GM18517 (cell line): ENCODE data around the gene WDR62.
"Not testable (repeated sequence)": the region's sequence is repeated elsewhere in the genome, so short reads cannot be mapped to it uniquely, and the experiment has no call there.

Experiments
- ATAC-seq: cut with Tn5 transposase; IDR thresholded peaks from one replicate; pipeline ENCODE4 v1.9.1; 2021; ENCODE audit warnings: mild to moderate bottlenecking, moderate library complexity; ENCODE audit not compliant: unreplicated experiment

WDR62 gene

DNA sequence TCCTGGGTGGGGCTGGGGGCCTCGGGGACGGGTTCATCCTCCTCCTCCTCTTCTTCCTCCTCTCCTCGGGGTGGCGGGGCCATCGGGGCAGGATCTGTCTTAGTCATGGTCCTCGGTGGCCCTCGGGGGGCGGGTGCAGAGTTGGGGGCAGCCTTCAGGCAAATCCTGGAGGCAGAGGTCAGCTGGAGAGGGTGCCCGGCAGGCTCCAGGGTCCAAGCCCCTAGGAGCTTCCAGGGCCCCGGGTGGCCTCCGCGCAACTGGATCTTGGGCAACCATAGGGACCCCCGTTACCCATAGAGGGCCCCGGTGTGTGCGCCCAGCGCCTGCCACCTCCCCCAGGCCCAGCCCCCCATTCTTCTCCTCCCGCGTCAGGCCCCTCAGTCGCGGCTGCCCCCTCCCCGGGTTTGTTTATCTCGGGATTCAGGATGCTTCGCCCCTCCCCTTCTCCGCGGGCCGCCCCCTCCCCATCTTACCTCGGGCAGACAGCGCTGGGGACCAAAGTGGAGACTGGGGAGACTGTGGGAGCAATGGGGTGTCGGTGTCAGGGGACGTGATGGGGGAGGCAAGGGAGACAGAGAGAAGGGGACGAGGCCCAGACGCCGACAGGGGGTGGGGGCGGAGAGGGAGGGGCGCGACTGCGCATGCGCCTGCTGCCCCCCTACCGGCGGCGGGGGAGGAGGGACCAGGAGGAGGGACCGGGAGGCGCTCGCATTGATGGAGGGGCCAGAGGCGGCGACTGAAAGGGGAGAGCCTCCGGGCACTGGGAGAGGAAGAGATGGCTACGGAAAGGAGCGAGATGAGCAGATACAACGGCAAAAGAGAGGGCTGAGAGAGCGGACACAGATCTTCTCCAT, 22.2 kb upstream of the WDR62 start, which contains the start of gene CLIP3:
Gene CLIP3 (minus strand): TSS at position 623 of the 854 bp plus-strand sequence. CDS start 516 bp downstream, at position 107.
- no peak for ATAC-seq

DNA sequence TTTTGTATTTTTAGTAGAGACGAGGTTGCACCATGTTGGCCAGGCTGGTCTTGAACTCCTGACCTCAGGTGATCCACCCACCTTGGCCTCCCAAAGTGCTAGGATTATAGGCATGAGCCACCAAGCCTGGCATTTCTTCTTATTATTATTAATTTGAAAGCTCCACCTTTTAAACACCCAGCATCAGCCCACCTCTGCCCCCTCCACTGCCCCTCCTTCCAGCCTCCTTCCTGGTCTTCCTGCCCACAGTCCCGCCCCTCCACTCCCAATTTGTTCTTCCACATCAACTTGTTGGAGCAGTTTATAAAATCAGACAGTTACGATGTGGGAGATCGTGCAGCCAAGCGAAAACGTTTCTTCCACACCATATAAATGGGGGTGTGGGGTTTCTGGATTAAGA, 14.2 kb upstream of the WDR62 start:
- no peak for ATAC-seq

DNA sequence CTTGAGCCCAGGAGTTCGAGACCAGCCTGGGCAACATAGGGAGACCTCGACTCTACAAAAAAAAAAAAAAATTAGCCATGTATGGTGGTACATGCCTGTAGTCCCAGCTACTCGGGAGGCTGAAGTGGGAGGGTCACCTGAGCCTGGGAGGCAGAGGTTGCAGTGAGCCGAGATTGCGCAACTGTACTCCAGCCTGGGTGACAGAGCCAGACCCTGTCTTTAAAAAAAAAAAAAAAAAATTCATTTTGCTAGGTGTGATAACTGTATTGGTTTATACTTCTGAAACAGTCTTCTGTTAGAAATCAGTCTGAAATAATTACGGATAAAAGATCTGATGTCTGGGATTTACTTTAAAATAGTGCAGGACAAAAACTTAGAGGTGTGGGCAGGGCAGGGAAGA, 13.6 kb upstream of the WDR62 start:
- ATAC-seq: not testable (repeated sequence)

DNA sequence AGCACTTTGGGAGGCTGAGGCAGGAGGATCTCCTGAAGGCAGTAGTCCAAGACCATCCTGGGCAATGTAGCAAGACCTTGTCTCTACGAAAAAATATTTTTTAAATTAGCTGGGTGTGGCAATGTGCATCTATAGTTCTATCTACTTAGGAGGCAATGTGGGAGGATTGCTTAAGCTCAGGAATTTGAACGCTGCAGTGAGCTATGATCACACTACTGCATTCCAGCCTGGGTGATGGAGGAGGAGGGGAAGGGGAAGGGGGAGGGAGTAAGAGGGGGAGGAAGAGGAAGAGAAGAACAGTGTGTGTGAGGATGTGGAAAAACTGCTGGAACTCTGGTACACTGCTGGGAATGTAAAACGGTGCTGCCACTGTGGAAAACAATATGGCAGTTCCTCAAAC, 12.9 kb upstream of the WDR62 start:
- no peak for ATAC-seq

DNA sequence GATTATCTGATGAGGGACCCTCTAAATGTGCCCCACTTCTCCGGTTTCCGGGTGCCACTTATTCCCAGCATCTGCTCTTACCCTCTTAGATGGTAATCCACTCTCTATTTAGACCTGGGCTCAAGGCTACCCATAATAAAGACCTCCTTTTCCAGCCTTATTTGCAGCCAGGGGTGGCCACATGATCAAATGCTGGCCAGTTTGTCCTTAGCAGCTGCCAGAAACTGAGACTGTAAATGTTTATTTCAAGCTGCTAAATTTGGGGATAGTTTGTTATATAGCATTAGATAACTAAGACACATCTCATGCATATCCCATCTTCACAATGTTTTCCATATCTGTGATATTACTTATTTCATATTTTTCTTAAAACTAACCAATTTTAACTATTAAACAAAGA, 10.7 kb upstream of the WDR62 start:
- no peak for ATAC-seq

DNA sequence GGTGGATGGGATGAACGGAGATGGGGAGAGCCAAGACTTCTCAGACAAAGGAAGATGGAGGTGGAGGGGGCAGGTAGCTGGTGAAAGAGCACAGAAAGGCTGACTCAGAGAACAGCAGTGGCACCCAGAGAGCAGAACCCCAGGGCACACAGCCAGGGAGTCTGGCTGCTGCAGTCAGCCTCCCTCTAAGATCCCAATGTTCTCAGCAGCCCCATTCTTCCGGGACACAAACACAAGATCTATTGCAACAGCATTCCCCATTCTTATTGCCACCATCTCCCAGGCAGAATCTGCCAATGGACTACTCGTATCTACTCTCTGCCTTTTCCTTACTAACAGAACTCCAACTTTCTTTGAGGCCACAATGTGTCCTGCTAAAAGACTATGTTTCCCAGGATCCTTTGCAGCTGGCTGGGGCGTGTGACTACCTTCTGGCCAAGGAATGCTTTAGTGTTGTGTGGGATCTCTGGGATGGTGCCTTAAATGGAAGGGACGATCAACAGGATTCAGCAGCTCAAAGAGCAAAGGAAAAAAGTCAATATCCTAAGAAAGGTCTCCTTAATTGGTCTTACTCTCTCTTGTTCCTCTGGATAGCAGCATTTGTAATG, 8.2 kb upstream of the WDR62 start:
- no peak for ATAC-seq

DNA sequence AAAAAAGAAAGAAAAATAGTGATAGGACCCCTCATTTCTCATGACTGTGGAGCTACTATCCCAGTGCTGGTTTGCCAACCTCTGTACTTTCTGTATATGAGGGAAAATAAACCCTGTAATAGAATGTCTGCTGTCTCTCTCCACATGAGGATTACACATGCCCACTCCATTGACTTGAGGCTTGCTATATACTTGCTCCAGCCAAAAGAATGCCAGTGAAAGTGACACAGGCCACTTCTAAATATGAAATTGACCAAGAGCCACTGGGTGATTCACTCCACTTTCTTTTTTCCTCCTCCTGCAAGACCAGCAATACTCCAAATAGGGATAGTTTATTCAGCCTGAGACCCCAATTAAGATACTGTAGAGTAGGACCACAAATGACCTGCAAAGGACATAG, 6.9 kb upstream of the WDR62 start:
- ATAC-seq: no peak

DNA sequence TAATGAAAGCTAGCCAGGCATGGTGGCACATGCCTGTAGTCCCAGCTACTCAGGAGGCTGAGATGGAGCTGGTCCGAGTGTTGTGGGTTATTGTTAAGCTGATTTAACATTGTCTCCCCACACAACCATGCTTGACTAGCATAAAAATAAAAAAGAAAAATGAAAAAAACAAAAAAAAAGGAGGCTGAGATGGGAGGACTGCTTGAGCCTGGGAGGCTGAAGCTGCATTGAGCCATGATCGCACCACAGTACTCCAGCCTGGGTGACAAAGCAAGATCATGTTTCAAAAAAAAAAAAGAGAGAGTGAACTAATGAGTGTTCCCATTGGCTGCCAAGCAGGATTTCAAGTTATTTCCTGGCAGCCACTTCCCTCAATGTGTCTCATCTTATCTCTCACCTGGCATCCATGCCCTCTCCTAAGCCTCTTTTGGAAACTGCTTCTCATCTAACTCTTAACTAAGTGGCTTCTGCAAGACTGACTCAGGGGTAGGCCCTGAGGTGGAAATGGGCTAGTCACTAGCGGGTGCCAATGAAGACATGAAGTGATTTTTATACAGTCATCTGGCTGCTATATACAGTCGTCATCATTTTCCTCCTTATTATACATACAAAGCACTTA, 5.5 kb upstream of the WDR62 start:
- ATAC-seq: no peak

DNA sequence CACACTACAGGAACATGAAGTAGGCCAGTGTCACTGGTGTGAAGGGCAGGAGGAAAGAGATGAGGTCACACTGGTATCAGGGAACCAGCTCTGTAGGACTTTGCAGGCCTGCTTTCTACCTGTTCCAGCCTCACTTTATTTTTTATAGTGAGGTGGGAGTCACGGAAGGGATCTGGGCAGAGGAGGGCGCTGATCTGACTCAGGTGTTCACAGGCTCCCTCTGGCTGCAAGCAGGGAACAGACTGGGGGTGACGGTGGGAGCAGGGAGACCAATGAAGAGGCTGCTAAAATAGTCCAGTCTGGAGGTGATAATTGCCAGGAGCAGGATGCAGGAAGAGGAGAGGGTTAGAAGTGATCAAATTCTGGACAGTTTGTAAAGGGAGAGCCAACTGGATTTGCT, 3.5 kb upstream of the WDR62 start:
- no peak for ATAC-seq

DNA sequence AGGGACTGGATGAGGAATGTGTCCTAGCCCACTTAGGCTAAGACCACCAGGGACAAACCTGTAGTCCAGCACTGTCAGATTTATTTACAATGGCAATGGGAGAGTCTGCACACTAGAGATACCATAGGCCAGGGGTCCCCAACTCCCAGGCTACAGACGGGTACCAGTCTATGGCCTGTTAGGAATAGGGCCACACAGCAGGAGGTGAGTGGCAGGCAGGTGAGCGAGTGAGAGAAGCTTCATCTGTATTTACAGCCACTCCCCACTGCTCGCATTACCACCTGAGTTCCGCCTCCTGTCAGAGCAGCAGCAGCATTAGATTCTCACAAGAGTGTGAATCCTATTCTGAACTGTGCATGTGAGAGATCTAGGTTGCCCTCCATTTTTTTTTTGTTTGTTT, 3.1 kb upstream of the WDR62 start:
- ATAC-seq: no peak

DNA sequence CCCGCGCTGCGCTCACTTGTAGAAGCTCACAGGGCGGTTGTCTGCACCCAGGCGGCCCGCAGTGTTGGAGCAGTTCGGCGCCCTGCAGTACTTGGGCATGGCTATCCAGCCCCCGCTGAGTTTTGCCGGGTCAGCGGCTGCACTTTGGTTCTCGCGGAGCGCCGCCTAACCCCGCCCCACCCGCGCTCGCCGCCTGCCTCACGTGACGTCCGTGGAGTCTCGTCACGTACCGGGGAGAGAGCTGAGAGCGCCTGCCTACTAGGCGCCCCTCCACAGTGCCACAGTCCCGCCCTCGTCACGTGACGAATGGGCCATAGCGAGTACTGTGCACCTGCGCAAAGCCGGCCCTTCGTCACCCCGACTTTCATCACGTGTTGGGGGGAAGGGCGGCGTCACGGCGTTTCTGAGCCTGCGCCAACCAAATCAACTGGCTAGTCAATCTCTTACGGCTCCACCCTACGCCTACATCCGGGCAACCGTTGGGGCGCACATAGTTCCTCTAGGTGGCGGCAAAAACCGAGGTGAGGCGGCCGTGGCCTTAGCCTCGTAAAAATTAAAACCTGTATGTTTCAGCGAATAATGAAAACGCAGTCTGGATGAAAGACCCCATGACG, 471 bp upstream of the WDR62 start, which contains the start of gene THAP8:
Gene THAP8 (minus strand): TSS at position 167 of the 614 bp plus-strand sequence. CDS start 68 bp downstream, at position 99.
- ATAC-seq: peak; percentile 81

DNA sequence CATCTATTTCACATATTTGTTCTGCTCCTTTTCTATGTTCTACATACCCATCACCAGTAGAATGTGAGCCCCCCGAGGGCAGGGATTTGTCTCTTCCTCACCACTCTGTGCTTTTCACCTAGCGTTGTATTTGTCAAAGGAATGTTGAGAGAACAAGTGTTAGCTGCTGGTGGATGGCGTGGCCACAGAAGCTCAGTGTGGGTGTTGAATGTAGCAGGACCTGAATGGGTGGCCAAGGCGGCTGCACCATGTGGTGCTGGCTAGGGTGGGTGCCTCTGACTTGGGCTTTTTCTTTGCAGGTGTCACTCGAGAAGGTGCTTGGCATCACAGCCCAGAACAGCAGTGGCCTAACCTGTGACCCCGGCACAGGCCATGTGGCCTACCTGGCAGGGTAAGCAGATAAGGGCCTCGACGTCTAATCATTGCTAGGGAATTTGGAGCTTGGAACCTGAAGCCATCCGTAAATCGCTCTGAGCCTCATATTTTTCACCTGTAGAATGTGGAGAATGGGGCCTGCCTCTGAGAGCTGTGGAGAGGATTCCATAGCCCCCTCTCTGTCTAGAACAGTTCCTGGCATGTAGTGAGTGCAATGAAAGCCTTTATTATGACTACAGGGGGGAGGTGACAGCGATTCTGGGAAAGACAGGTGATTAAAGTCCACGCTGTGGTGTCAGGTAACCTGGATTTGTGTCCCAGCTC, 3.9 kb downstream of the WDR62 start:
- ATAC-seq: no peak

DNA sequence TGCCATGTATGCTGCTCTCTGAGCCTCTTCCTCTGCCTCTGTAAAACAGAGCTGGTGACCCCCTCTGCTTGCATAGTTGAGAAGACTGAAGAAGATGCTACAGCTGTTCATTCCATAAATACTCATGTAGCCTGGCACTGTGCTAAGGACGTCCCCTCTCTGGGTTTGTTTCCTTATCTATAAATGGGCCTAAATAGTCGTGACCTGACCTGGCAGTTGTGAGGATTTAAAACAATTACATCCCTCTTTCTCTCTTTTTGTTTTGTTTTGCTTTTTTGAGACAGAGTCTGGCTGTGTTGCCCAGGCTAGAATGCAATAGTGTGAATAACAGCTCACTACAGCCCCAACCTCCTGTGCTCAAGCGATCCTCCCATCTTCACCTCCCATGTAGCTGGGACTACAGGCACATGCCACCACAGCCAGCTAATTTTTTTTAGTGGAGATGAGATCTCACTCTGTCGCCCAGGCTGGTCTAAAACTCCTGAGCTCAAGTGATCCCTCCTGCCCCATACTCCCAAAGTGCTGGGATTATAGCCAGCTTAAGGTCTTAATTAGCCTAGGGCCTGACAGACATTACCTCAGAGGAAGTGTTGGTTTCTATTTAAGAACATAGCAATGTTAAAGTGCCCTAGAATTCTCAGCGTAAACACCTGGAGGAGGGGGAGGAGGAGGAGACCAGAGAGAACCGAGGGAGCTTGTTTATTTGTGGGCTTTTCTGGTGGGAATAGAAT, 4.6 kb downstream of the WDR62 start:
- ATAC-seq: no peak

DNA sequence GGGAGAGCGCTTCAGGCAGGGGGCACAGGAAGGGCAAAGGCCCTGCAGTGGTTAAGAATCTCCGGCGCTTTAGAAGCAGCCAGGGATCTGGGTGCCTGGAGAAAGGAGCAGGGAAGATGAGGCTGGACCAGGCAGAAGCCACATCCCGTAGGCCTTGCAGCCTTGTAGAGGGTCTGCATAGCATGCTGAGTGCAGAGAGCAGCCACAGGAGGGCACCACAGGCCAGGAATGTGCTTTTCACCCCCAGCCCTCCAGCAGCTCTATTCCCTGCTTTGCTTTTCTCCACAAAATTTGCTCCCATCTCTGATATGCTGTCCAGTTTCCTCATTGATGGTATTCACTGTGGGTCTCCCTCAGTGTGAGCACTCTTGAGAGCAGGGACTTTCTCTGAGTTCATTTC, 5.7 kb downstream of the WDR62 start:
- no peak for ATAC-seq

DNA sequence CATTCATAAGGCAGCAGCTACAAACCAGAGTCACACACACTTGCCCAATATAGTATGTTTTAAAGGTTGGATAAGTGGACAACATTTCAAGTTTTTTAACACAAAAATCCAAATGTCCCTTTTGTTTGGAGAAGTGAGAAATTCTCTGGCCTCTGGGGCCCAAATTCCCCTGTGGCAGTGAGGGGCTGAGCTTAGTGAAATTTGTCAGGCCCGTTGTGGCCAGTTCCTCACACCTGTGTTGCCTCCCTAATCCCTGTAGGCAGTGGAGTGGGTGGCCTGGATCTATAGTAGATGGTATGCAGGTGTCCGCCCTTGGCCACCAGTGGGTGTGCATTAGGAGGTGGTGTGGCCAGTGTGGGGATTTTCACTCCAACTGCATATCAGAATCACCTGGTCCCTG, 6.7 kb downstream of the WDR62 start:
- ATAC-seq: no peak

DNA sequence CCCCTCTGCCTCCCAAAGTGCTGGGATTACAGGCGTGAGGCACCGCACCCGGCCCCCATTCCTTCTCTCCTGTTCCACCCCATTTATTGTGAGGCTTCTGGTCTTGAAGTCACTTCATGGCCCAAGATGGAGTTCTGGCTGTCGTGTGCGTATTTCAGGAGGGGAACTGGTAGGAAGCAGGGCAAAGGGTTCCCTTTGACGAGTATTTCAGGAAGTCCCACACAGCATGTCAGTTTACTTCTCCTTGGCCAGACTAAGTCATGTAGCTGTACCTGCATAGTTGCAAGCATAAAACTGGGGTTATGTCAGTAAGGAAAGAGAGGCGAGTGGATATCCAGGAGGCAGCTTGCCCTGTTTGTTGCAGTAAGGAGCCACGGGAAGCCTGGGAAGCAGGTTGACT, 10.1 kb downstream of the WDR62 start:
- ATAC-seq: no peak

DNA sequence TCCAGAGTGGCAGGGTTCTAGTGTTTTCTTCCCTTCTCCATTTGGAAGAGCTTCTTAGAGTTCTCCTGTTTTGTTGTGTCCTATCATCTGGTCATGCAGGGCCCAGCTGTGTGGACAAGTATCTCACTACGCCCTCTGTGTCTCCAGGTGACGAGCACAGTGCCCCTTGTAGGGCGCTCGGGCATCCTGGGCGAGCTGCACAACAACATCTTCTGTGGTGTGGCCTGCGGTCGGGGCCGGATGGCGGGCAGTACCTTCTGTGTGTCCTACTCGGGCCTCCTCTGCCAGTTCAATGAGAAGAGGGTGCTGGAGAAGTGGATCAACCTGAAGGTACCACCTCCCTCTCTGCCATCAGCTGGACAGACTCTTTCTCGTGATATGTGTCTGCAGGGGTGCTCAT, 13.0 kb downstream of the WDR62 start:
- no peak for ATAC-seq

DNA sequence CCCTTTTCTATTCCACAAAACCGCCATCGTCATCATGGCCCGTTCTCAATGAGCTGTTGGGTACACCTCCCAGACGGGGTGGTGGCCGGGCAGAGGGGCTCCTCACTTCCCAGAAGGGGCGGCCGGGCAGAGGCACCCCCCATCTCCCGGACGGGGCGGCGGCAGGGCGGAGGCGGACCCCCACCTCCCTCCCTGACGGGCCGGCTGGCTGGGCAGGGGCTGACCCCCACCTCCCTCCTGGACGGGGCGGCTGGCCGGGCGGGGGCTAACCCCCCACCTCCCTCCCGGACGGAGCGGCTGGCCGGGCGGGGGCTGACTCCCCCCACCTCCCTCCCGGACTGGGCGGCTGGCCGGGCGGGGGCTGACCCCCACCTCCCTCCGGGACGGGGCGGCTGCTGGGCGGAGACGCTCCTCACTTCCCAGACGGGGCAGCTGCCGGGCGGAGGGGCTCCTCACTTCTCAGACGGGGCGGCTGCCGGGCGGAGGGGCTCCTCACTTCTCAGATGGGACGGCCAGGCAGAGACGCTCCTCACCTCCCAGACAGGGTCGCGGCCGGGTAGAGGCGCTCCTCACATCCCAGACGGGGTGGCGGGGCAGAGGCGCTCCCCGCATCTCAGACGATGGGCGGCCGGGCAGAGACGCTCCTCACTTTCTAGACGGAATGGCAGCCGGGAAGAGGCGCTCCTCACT, 14.3 kb downstream of the WDR62 start:
- ATAC-seq: not testable (repeated sequence)

DNA sequence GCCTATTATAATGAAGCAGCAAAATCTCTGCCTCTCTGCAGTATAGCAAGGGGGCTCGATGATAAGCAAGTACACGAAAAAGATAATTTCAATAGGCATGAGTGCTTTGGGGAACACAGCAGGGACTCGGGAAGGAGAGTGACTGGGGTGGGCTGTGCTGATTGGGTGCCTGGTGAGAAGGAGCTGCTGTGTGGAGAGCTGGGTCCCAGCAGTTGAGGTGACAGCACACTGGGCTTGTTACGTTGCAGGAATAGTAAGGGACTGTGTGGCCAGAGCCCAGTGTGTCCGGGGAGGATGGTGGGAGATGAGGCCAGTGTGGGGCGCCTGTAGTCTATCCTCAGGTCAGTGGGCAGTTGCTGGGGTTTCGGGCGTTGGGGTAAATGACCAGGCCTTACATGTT, 17.4 kb downstream of the WDR62 start:
- no peak for ATAC-seq
